ENCODE data around the gene CGAS. TPM values are rescaled to one million over a fixed set of nuclear protein-coding genes. Genes with fewer than 3 reads are reported as not detected.

Gene CGAS
- total RNA-seq, 1 experiment from 2014 or later: 25.5 TPM

DNA sequence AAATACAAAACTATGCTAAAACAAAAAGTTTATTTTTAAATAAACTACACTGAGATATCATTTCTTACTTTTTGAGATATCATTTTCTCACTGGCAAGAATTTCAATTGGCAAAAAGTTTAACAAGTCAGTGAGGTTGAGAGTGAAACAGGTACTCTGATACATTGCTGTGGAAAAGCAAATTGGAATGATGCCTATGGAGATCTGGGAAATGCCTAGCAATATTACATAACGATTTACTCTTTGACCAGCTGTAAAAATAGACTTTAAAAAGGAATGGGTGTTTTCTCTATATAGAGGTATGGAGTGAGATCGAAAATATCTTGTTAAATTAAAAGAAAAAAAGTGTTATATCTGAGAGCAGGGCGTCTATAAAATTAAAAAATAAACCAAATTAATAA lies 16.9 kb downstream of the CGAS start:
- intact Hi-C loops (cut with micrococcal nuclease; ENCODE audit: unreplicated experiment): no loop called here
- Histone ChIP-seq H3K36me3 (ENCODE audit: low read depth) (peaks cover 29% of the 10 kb centered on the region), H3K9me3 (ENCODE audit: insufficient read depth, low read depth) (no peaks in the 10 kb centered on the region), H3K9me2 (ENCODE audit: insufficient read depth) (no peaks in the 10 kb centered on the region), H3K27me3 (ENCODE audit: insufficient read depth, low read depth) (no peaks in the 10 kb centered on the region), H4K20me1 (ENCODE audit: insufficient read depth) (no peaks in the 10 kb centered on the region; the same call in 1 of the 2 replicates), H3K4me1 (replicated peaks; ENCODE audit: insufficient read depth) (no peaks in the 10 kb centered on the region), H3K4me3 (no peak overlapping the region), H3F3A (ENCODE audit: insufficient read depth, low read depth) (peaks cover 9% of the 10 kb centered on the region), H3K79me2 (ENCODE audit: low read depth) (0 out of 2 replicates have a peak, but pooled peaks cover 23% of the 10 kb centered on the region), H2AFZ (no peak overlapping the region), H3K27ac (no peak overlapping the region), H3K4me2 (no peak overlapping the region)
- TF ChIP-seq, protein P1, sequence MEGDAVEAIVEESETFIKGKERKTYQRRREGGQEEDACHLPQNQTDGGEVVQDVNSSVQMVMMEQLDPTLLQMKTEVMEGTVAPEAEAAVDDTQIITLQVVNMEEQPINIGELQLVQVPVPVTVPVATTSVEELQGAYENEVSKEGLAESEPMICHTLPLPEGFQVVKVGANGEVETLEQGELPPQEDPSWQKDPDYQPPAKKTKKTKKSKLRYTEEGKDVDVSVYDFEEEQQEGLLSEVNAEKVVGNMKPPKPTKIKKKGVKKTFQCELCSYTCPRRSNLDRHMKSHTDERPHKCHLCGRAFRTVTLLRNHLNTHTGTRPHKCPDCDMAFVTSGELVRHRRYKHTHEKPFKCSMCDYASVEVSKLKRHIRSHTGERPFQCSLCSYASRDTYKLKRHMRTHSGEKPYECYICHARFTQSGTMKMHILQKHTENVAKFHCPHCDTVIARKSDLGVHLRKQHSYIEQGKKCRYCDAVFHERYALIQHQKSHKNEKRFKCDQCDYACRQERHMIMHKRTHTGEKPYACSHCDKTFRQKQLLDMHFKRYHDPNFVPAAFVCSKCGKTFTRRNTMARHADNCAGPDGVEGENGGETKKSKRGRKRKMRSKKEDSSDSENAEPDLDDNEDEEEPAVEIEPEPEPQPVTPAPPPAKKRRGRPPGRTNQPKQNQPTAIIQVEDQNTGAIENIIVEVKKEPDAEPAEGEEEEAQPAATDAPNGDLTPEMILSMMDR (conservative IDR thresholded peaks at IDR 0.05): no peak
- no peak for TF ChIP-seq EZH2 (IDR thresholded peaks at IDR 0.05; ENCODE audit: low read depth)
- CTCF ChIA-PET: no interaction called here
- POLR2A ChIA-PET (ENCODE audit: unreplicated experiment): no interaction called here
- no peak for DNase-seq
- no TSS peak for BruUV-seq (replicated peaks)

DNA sequence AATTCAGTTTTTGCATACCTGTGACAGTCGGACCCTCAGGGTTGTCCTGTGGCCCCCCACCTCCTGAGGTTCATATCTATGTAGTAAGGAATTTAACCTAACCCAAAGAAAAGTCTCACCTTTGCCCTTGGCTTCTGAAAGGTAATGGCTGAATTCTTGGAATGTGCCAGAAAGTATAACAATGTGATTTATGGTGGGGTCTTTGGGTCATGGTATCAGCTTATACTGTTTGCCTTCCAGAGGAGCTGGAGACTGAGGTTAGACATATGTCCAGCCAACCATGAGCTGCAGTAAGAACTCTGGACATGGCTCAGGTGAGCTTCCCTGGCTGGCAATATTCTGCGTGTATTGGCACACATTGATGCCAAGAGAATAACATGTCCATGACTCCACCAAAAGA lies 30.6 kb downstream of the CGAS start:
- intact Hi-C loops (cut with micrococcal nuclease; ENCODE audit: unreplicated experiment): no loop called here
- CTCF ChIA-PET: no interaction called here
- POLR2A ChIA-PET (ENCODE audit: unreplicated experiment): no interaction called here

DNA sequence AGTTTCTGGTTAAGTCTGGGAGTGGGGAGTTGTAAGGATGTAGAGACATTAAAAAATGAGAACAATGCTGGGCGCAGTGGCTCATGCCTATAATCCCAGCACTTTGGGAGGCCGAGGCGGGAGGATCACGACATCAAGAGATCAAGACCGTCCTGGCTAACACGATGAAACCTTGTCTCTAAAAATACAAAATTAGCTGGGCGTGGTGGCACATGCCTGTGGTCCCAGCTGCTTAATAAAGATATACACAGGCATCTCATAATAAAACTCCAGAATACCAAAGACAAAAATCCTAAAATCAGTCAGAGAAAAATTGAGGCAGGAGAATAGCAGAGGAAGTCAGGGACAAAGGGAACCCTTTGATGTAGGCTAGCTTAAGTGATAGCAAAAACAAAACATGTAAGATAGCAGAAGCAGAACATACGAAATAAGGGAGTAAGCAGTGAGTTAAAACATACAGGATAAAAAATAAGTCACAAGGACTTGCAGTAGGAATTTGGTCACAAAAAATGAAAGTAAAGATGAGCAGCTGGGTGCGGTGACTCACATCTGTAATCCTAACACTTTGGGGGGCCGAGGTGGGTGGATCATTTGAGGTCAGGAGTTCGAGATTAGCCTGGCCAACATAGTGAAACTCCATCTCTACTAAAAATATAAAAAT lies 33.9 kb downstream of the CGAS start:
- Histone ChIP-seq H3K4me1 (replicated peaks; ENCODE audit: insufficient read depth) (no peaks in the 10 kb centered on the region), H3F3A (ENCODE audit: insufficient read depth, low read depth) (peaks cover 23% of the 10 kb centered on the region; the same call in 1 of the 2 replicates), H3K27me3 (ENCODE audit: insufficient read depth, low read depth) (no peaks in the 10 kb centered on the region), H3K9me3 (ENCODE audit: insufficient read depth, low read depth) (no peaks in the 10 kb centered on the region), H3K9me2 (ENCODE audit: insufficient read depth) (no peaks in the 10 kb centered on the region), H3K36me3 (ENCODE audit: low read depth) (0 out of 2 replicates have a peak, but pooled peaks cover 3% of the 10 kb centered on the region), H3K4me2 (no peak overlapping the region), H3K4me3 (no peak overlapping the region), H2AFZ (no peak overlapping the region), H3K79me2 (ENCODE audit: low read depth) (no peaks in the 10 kb centered on the region), H4K20me1 (ENCODE audit: insufficient read depth) (no peaks in the 10 kb centered on the region; the same call in 1 of the 2 replicates), H3K27ac (no peak overlapping the region)
- intact Hi-C loops (cut with micrococcal nuclease; ENCODE audit: unreplicated experiment): no loop called here
- ChIA-PET POLR2A (ENCODE audit: unreplicated experiment) (no interaction called here), CTCF (no interaction called here)
- no TSS peak for BruUV-seq (replicated peaks)
- TF ChIP-seq, protein P1 (conservative IDR thresholded peaks at IDR 0.05): no peak
- TF ChIP-seq EZH2 (IDR thresholded peaks at IDR 0.05; ENCODE audit: low read depth): no peak
- no peak for DNase-seq

More for the DNA sequence above, 30.6 kb downstream of the CGAS start:
- BruUV-seq (replicated peaks): no TSS peak
- Histone ChIP-seq H3K4me2 (no peak overlapping the region), H3K79me2 (ENCODE audit: low read depth) (no peaks in the 10 kb centered on the region), H3F3A (ENCODE audit: insufficient read depth, low read depth) (peaks cover 36% of the 10 kb centered on the region; the same call in 1 of the 2 replicates), H4K20me1 (ENCODE audit: insufficient read depth) (no peaks in the 10 kb centered on the region; the same call in 1 of the 2 replicates), H3K4me3 (no peak overlapping the region), H3K27me3 (ENCODE audit: insufficient read depth, low read depth) (no peaks in the 10 kb centered on the region), H3K9me2 (ENCODE audit: insufficient read depth) (no peaks in the 10 kb centered on the region), H3K4me1 (replicated peaks; ENCODE audit: insufficient read depth) (no peaks in the 10 kb centered on the region), H3K9me3 (ENCODE audit: insufficient read depth, low read depth) (no peaks in the 10 kb centered on the region), H2AFZ (no peak overlapping the region), H3K36me3 (ENCODE audit: low read depth) (peaks cover 18% of the 10 kb centered on the region), H3K27ac (no peak overlapping the region)
- no peak for TF ChIP-seq EZH2 (IDR thresholded peaks at IDR 0.05; ENCODE audit: low read depth)
- TF ChIP-seq, protein P1 (conservative IDR thresholded peaks at IDR 0.05): no peak
- DNase-seq: no peak

Measured in PC-9 (cell line).